NCI-H2171 (cell line): ENCODE measurements around the gene SF3A2.
A peak's percentile ranks its signal among the peaks of the same experiment; 100 is the strongest.

Experiments used
- DNase-seq: peaks from one replicate; lab custom pipeline; 2025; lab: John Stamatoyannopoulos, UW

Gene SF3A2

GRCh38 chr19:2253106-2254063, 16.8 kb downstream of the SF3A2 start:
- DNase-seq: no peak

- no peak for DNase-seq
Measured at GRCh38 chr19:2254064-2254872, 17.6 kb downstream of the SF3A2 start.

GRCh38 chr19:2255112-2255845, 18.7 kb downstream of the SF3A2 start:
- no peak for DNase-seq

- DNase-seq: no peak
Measured at GRCh38 chr19:2255982-2256685, 19.5 kb downstream of the SF3A2 start, which contains the start of gene JSRP1. JSRP1 (minus strand) TSS chr19:2256417; CDS start chr19:2255314, 1,103 bp downstream.

GRCh38 chr19:2259336-2259735, 22.7 kb downstream of the SF3A2 start:
- no peak for DNase-seq

- DNase-seq: no peak
Measured at GRCh38 chr19:2260341-2260805, 23.7 kb downstream of the SF3A2 start.

- DNase-seq: no peak
Measured at GRCh38 chr19:2261438-2262172, 25.0 kb downstream of the SF3A2 start.

GRCh38 chr19:2266183-2266993, 29.8 kb downstream of the SF3A2 start:
- no peak for DNase-seq

- DNase-seq: no peak
Measured at GRCh38 chr19:2268480-2268830, 31.8 kb downstream of the SF3A2 start.

- DNase-seq: no peak
Measured at GRCh38 chr19:2268861-2269243, 32.2 kb downstream of the SF3A2 start.

GRCh38 chr19:2269244-2270156, 32.9 kb downstream of the SF3A2 start:
- peak; percentile 96 for DNase-seq

- DNase-seq: no peak
Measured at GRCh38 chr19:2270157-2270422, 33.5 kb downstream of the SF3A2 start.

GRCh38 chr19:2270423-2271233, 34.0 kb downstream of the SF3A2 start:
- peak; percentile 52 for DNase-seq

- no peak for DNase-seq
Measured at GRCh38 chr19:2271234-2272103, 34.8 kb downstream of the SF3A2 start.

GRCh38 chr19:2273356-2274184, 36.9 kb downstream of the SF3A2 start:
- no peak for DNase-seq

GRCh38 chr19:2274185-2274711, 37.6 kb downstream of the SF3A2 start:
- DNase-seq: no peak
